Measurements from ENCODE around the gene LINGO1.
A peak's percentile ranks its signal among the peaks of the same experiment; 100 is the strongest.

LINGO1 gene

GRCh38 chr15:77621847-77622208 lies 10.9 kb downstream of the LINGO1 start:
- Histone ChIP-seq H3K4me3 (ENCODE audit: low read length) (no peak overlapping the region), H3K4me1 (ENCODE audit: control insufficient read depth, low read depth, low read length) (peaks cover 36% of the 10 kb centered on the region), H3K27ac (ENCODE audit: low read length) (peak overlapping the region; percentile 43), H3K9ac (ENCODE audit: low read length) (peak overlapping the region; percentile 11), H3K36me3 (ENCODE audit: control insufficient read depth, low read depth, low read length) (no peaks in the 10 kb centered on the region), H3K27me3 (ENCODE audit: control insufficient read depth, insufficient read depth, low read length) (no peaks in the 10 kb centered on the region), H3K9me3 (ENCODE audit: control insufficient read depth, low read depth, low read length) (no peaks in the 10 kb centered on the region)

- H3K4me1 ChIP-seq (ENCODE audit: control insufficient read depth, low read depth, low read length): peaks cover 32% of the 10 kb centered on the region
- no peak overlapping the region for H3K27ac ChIP-seq (ENCODE audit: low read length)
- H3K9me3 ChIP-seq (ENCODE audit: control insufficient read depth, low read depth, low read length): no peaks in the 10 kb centered on the region
- peak overlapping the region; percentile 11 for H3K9ac ChIP-seq (ENCODE audit: low read length)
- H3K36me3 ChIP-seq (ENCODE audit: control insufficient read depth, low read depth, low read length): no peaks in the 10 kb centered on the region
- H3K27me3 ChIP-seq (ENCODE audit: control insufficient read depth, insufficient read depth, low read length): no peaks in the 10 kb centered on the region
- no peak overlapping the region for H3K4me3 ChIP-seq (ENCODE audit: low read length)
These were observed 11.6 kb downstream of the LINGO1 start for GRCh38 chr15:77620960-77621647.

- H3K9ac ChIP-seq (ENCODE audit: low read length): no peak overlapping the region
- H3K4me3 ChIP-seq (ENCODE audit: low read length): no peak overlapping the region
- no peaks in the 10 kb centered on the region for H3K9me3 ChIP-seq (ENCODE audit: control insufficient read depth, low read depth, low read length)
- H3K27ac ChIP-seq (ENCODE audit: low read length): no peak overlapping the region
- H3K36me3 ChIP-seq (ENCODE audit: control insufficient read depth, low read depth, low read length): no peaks in the 10 kb centered on the region
- peaks cover 32% of the 10 kb centered on the region for H3K4me1 ChIP-seq (ENCODE audit: control insufficient read depth, low read depth, low read length)
- no peaks in the 10 kb centered on the region for H3K27me3 ChIP-seq (ENCODE audit: control insufficient read depth, insufficient read depth, low read length)
These were observed 12.4 kb downstream of the LINGO1 start for GRCh38 chr15:77620297-77620696.

- peaks cover 32% of the 10 kb centered on the region for H3K4me1 ChIP-seq (ENCODE audit: control insufficient read depth, low read depth, low read length)
These were observed 12.8 kb downstream of the LINGO1 start for GRCh38 chr15:77619883-77620282.

GRCh38 chr15:77617476-77618230 lies 15.1 kb downstream of the LINGO1 start:
- H3K27ac ChIP-seq (ENCODE audit: low read length): no peak overlapping the region
- peaks cover 7% of the 10 kb centered on the region for H3K36me3 ChIP-seq (ENCODE audit: control insufficient read depth, low read depth, low read length)
- peaks cover 13% of the 10 kb centered on the region for H3K4me1 ChIP-seq (ENCODE audit: control insufficient read depth, low read depth, low read length)
- no peak overlapping the region for H3K9ac ChIP-seq (ENCODE audit: low read length)
- H3K4me3 ChIP-seq (ENCODE audit: low read length): no peak overlapping the region
- no peaks in the 10 kb centered on the region for H3K9me3 ChIP-seq (ENCODE audit: control insufficient read depth, low read depth, low read length)
- no peaks in the 10 kb centered on the region for H3K27me3 ChIP-seq (ENCODE audit: control insufficient read depth, insufficient read depth, low read length)

More at GRCh38 chr15:77619883-77620282, 12.8 kb downstream of the LINGO1 start:
- H3K9ac ChIP-seq (ENCODE audit: low read length): no peak overlapping the region
- H3K4me3 ChIP-seq (ENCODE audit: low read length): no peak overlapping the region
- peaks cover 3% of the 10 kb centered on the region for H3K36me3 ChIP-seq (ENCODE audit: control insufficient read depth, low read depth, low read length)
- H3K9me3 ChIP-seq (ENCODE audit: control insufficient read depth, low read depth, low read length): no peaks in the 10 kb centered on the region
- no peaks in the 10 kb centered on the region for H3K27me3 ChIP-seq (ENCODE audit: control insufficient read depth, insufficient read depth, low read length)
- H3K27ac ChIP-seq (ENCODE audit: low read length): no peak overlapping the region

- peaks cover 7% of the 10 kb centered on the region for H3K36me3 ChIP-seq (ENCODE audit: control insufficient read depth, low read depth, low read length)
- no peaks in the 10 kb centered on the region for H3K9me3 ChIP-seq (ENCODE audit: control insufficient read depth, low read depth, low read length)
- H3K27me3 ChIP-seq (ENCODE audit: control insufficient read depth, insufficient read depth, low read length): no peaks in the 10 kb centered on the region
- H3K9ac ChIP-seq (ENCODE audit: low read length): no peak overlapping the region
- no peak overlapping the region for H3K4me3 ChIP-seq (ENCODE audit: low read length)
- H3K27ac ChIP-seq (ENCODE audit: low read length): no peak overlapping the region
- peaks cover 13% of the 10 kb centered on the region for H3K4me1 ChIP-seq (ENCODE audit: control insufficient read depth, low read depth, low read length)
These were observed 16.6 kb downstream of the LINGO1 start for GRCh38 chr15:77616072-77616471.

GRCh38 chr15:77615472-77615871 lies 17.2 kb downstream of the LINGO1 start:
- H3K4me3 ChIP-seq (ENCODE audit: low read length): no peak overlapping the region
- no peak overlapping the region for H3K9ac ChIP-seq (ENCODE audit: low read length)
- H3K4me1 ChIP-seq (ENCODE audit: control insufficient read depth, low read depth, low read length): peaks cover 19% of the 10 kb centered on the region
- H3K27ac ChIP-seq (ENCODE audit: low read length): no peak overlapping the region
- peaks cover 7% of the 10 kb centered on the region for H3K36me3 ChIP-seq (ENCODE audit: control insufficient read depth, low read depth, low read length)
- no peaks in the 10 kb centered on the region for H3K27me3 ChIP-seq (ENCODE audit: control insufficient read depth, insufficient read depth, low read length)
- no peaks in the 10 kb centered on the region for H3K9me3 ChIP-seq (ENCODE audit: control insufficient read depth, low read depth, low read length)

GRCh38 chr15:77614251-77614806 lies 18.4 kb downstream of the LINGO1 start:
- H3K4me3 ChIP-seq (ENCODE audit: low read length): no peak overlapping the region
- H3K36me3 ChIP-seq (ENCODE audit: control insufficient read depth, low read depth, low read length): peaks cover 7% of the 10 kb centered on the region
- H3K9ac ChIP-seq (ENCODE audit: low read length): no peak overlapping the region
- H3K27ac ChIP-seq (ENCODE audit: low read length): no peak overlapping the region
- no peaks in the 10 kb centered on the region for H3K9me3 ChIP-seq (ENCODE audit: control insufficient read depth, low read depth, low read length)
- no peaks in the 10 kb centered on the region for H3K27me3 ChIP-seq (ENCODE audit: control insufficient read depth, insufficient read depth, low read length)
- H3K4me1 ChIP-seq (ENCODE audit: control insufficient read depth, low read depth, low read length): peaks cover 21% of the 10 kb centered on the region

- Histone ChIP-seq H3K4me1 (ENCODE audit: control insufficient read depth, low read depth, low read length) (peaks cover 21% of the 10 kb centered on the region), H3K9me3 (ENCODE audit: control insufficient read depth, low read depth, low read length) (no peaks in the 10 kb centered on the region), H3K36me3 (ENCODE audit: control insufficient read depth, low read depth, low read length) (peaks cover 7% of the 10 kb centered on the region), H3K4me3 (ENCODE audit: low read length) (no peak overlapping the region), H3K9ac (ENCODE audit: low read length) (no peak overlapping the region), H3K27ac (ENCODE audit: low read length) (no peak overlapping the region), H3K27me3 (ENCODE audit: control insufficient read depth, insufficient read depth, low read length) (no peaks in the 10 kb centered on the region)
These were observed 18.9 kb downstream of the LINGO1 start for GRCh38 chr15:77613814-77614213.

- Histone ChIP-seq H3K27me3 (ENCODE audit: control insufficient read depth, insufficient read depth, low read length) (no peaks in the 10 kb centered on the region), H3K27ac (ENCODE audit: low read length) (no peak overlapping the region), H3K9ac (ENCODE audit: low read length) (no peak overlapping the region), H3K9me3 (ENCODE audit: control insufficient read depth, low read depth, low read length) (no peaks in the 10 kb centered on the region), H3K4me1 (ENCODE audit: control insufficient read depth, low read depth, low read length) (peaks cover 21% of the 10 kb centered on the region), H3K4me3 (ENCODE audit: low read length) (no peak overlapping the region), H3K36me3 (ENCODE audit: control insufficient read depth, low read depth, low read length) (peaks cover 7% of the 10 kb centered on the region)
These were observed 19.6 kb downstream of the LINGO1 start for GRCh38 chr15:77612958-77613601.

GRCh38 chr15:77611767-77612166 lies 20.9 kb downstream of the LINGO1 start:
- H3K27ac ChIP-seq (ENCODE audit: low read length): no peak overlapping the region
- no peaks in the 10 kb centered on the region for H3K9me3 ChIP-seq (ENCODE audit: control insufficient read depth, low read depth, low read length)
- no peak overlapping the region for H3K4me3 ChIP-seq (ENCODE audit: low read length)
- H3K27me3 ChIP-seq (ENCODE audit: control insufficient read depth, insufficient read depth, low read length): no peaks in the 10 kb centered on the region
- H3K4me1 ChIP-seq (ENCODE audit: control insufficient read depth, low read depth, low read length): peaks cover 21% of the 10 kb centered on the region
- H3K36me3 ChIP-seq (ENCODE audit: control insufficient read depth, low read depth, low read length): peaks cover 7% of the 10 kb centered on the region
- H3K9ac ChIP-seq (ENCODE audit: low read length): no peak overlapping the region
